HG03460 (cell line): ENCODE results near the gene CD1B.
A peak's percentile ranks its signal among the peaks of the same experiment; 100 is the strongest.
"Not testable (repeated sequence)": the region's sequence is repeated elsewhere in the genome, so short reads cannot be mapped to it uniquely, and the experiment has no call there.

Source experiments
- ATAC-seq: cut with Tn5 transposase; IDR thresholded peaks from one replicate; pipeline ENCODE4 v1.9.1; 2021; ENCODE audit not compliant: unreplicated experiment

The CD1B gene

GRCh38 chr1:158329300-158329699 is 2.0 kb downstream of the CD1B start:
- no peak for ATAC-seq

GRCh38 chr1:158328426-158328825 is 2.9 kb downstream of the CD1B start:
- ATAC-seq = no peak

- ATAC-seq = no peak
Observed at GRCh38 chr1:158327481-158327880, 3.9 kb downstream of the CD1B start.

- ATAC-seq = no peak
Observed at GRCh38 chr1:158324395-158324794, 6.9 kb downstream of the CD1B start.

GRCh38 chr1:158323866-158324265 is 7.5 kb downstream of the CD1B start:
- no peak for ATAC-seq

GRCh38 chr1:158311066-158311465 is 20.3 kb downstream of the CD1B start:
- ATAC-seq = no peak

GRCh38 chr1:158310623-158311022 is 20.7 kb downstream of the CD1B start:
- ATAC-seq = no peak

GRCh38 chr1:158295791-158296190 is 35.5 kb downstream of the CD1B start:
- no peak for ATAC-seq

- no peak for ATAC-seq
Observed at GRCh38 chr1:158290321-158290844, 40.9 kb downstream of the CD1B start.

GRCh38 chr1:158289811-158290210 is 41.5 kb downstream of the CD1B start, which contains the start of gene CD1C:
Gene CD1C (plus strand): TSS chr1:158289923. CDS start chr1:158290065, 142 bp downstream.
- no peak for ATAC-seq

GRCh38 chr1:158286941-158287346 is 44.4 kb downstream of the CD1B start:
- ATAC-seq = no peak

GRCh38 chr1:158286487-158286886 is 44.8 kb downstream of the CD1B start:
- no peak for ATAC-seq

- ATAC-seq = peak; percentile 60
Observed at GRCh38 chr1:158285756-158286241, 45.5 kb downstream of the CD1B start.

- ATAC-seq = peak; percentile 58
Observed at GRCh38 chr1:158283965-158284364, 47.4 kb downstream of the CD1B start.

GRCh38 chr1:158282421-158282820 is 48.9 kb downstream of the CD1B start:
- ATAC-seq = not testable (repeated sequence)
